NT2/D1 (cell line): ENCODE results near the gene NUAK1.

Experiments
- DNase-seq: peaks from one replicate; pipeline ENCODE4 v3.0.0-alpha.2; 2011; ENCODE audit warnings: low read depth, low spot score
- H3K27me3 ChIP-seq: 2 replicates; pipeline ENCODE4 v1.6.0; 2011; ENCODE audit warnings: mild to moderate bottlenecking; ENCODE audit not compliant: insufficient read length, insufficient read depth
- H3K36me3 ChIP-seq: 2 replicates; pipeline ENCODE4 v1.6.1; 2011; ENCODE audit warnings: mild to moderate bottlenecking, low read length, mixed read lengths; ENCODE audit not compliant: insufficient read depth, insufficient read length
- H3K4me1 ChIP-seq: 2 replicates; pipeline ENCODE4 v1.5.1; 2011; ENCODE audit not compliant: insufficient read depth, insufficient read length
- H3K4me3 ChIP-seq: 2 replicates; pipeline ENCODE4 v1.5.1; 2011; ENCODE audit warnings: low read depth; ENCODE audit not compliant: insufficient read length
- H3K9ac ChIP-seq: 2 replicates; pipeline ENCODE4 v1.6.0; 2011; ENCODE audit warnings: low read depth; ENCODE audit not compliant: insufficient read length
- H3K9me3 ChIP-seq: 2 replicates; pipeline ENCODE4 v1.5.1; 2011; ENCODE audit warnings: mild to moderate bottlenecking, low read length; ENCODE audit not compliant: insufficient read depth
- SUZ12 ChIP-seq: IDR thresholded peaks from 2 replicates; pipeline ENCODE4 v1.6.1; 2011; ENCODE audit not compliant: insufficient read length, insufficient read depth; ENCODE audit errors: extremely low read depth
- YY1 ChIP-seq: IDR thresholded peaks from 2 replicates; pipeline ENCODE4 v1.6.1; 2011; ENCODE audit not compliant: insufficient read length, insufficient read depth
- ZNF274 ChIP-seq: IDR thresholded peaks from 2 replicates; pipeline ENCODE4 v1.6.1; 2011; ENCODE audit warnings: mild to moderate bottlenecking, low read depth, low read length

Gene NUAK1

DNA sequence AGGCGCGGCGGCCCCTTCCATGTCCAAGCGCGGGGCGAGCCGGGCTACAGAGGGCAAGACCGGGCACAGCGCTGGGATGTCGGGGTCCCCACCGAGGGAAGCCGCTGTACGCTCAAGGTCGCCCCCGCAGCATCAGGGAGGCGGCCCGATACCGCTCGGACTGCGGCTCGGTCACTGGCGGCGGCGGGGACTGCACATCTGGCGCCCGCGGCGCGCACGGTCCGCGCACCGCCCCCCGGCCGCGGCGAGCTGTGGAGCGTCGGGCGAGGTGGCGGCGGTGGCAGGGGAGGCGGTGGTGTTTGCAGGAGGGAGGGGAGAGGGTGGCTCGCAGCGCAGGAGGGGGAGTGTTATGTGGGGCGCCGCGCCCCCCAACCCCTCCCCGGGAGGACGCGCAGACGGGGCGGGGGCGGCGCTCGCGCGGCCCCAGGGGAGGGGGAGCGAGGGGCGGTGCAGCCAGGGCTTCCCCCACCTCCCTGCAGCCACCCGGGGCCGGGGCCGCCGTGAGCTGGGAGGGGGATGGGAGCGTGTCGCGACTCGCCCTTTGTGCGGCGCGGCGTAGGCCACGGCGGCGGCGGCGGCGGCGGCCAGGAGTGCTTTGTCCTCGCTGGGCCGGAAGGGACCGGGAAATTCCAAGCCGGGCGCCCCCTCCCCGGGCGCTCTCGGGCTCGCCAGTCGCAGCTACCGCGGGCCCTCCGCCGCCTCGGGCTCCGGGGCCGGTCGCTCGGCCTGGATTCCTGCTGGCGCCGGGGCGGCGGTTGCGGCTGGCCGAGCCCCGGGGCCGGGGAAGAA is at the start of gene NUAK1:
Gene NUAK1 (minus strand): TSS at position 322 of the 789 bp plus-strand sequence. CDS start 301 bp downstream, at position 21.
- no peak for TF ChIP-seq SUZ12
- no peak for TF ChIP-seq ZNF274
- H3K27me3 ChIP-seq = no peaks in the 10 kb centered on the region
- peak; percentile 50 for DNase-seq
- H3K9ac ChIP-seq = peak within 1 kb of the TSS; percentile 99
- H3K9me3 ChIP-seq = no peaks in the 10 kb centered on the region
- peaks cover 48% of the 10 kb centered on the region for H3K36me3 ChIP-seq
- peaks cover 11% of the 10 kb centered on the region for H3K4me1 ChIP-seq
- peak within 1 kb of the TSS; percentile 89 for H3K4me3 ChIP-seq

DNA sequence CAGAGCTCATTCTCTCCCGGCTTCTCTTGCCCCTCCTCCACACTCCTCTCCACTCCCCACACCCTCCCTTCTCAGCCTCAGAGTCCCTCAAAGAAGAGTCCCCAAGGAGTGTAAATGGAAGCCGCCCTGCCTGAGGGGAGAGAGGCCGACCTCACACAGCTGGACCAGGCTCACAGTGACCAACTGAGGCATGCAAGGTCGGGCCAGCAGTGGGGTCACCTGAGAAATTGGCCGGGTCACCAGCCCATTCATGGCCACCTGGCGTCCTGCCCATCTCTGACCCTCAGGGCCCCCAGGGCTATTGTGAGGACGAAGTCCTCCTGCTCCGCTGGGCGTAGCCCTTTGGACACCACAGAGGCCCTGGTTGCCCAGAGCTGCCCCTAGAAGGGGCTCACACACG is 49.5 kb upstream of the NUAK1 start:
- DNase-seq = no peak
- TF ChIP-seq SUZ12 (no peak), YY1 (no peak), ZNF274 (no peak)

DNA sequence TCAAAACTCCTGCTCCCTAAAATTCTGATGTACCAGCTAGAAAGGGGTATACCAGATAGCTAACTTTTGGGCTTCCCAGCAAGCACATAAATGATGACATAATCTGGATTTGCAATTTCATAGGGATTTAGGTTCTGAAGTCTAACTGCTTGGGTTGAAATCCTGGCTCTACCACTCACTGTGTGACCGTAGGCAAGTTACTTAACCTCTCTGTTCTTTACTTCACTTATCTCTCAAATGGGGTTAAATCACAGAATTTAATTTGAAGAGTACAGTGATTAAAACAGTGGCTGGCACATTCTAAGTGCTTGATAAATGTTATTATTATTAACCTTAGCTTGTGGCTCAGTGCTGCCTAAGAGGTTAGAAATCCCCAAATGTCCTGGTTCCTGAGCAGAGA is 49.1 kb upstream of the NUAK1 start:
- TF ChIP-seq SUZ12 = no peak
- no peak for TF ChIP-seq ZNF274
- no peak for TF ChIP-seq YY1
- no peaks in the 10 kb centered on the region for H3K27me3 ChIP-seq
- no peaks in the 10 kb centered on the region for H3K36me3 ChIP-seq
- no peak for DNase-seq
- no peaks in the 10 kb centered on the region for H3K9me3 ChIP-seq
- H3K4me3 ChIP-seq = no peak overlapping the region
- no peak overlapping the region for H3K9ac ChIP-seq
- peaks cover 7% of the 10 kb centered on the region for H3K4me1 ChIP-seq

More for the DNA sequence above, 49.5 kb upstream of the NUAK1 start:
- no peaks in the 10 kb centered on the region for H3K9me3 ChIP-seq
- no peaks in the 10 kb centered on the region for H3K27me3 ChIP-seq
- no peak overlapping the region for H3K4me3 ChIP-seq
- no peak overlapping the region for H3K9ac ChIP-seq
- H3K36me3 ChIP-seq = no peaks in the 10 kb centered on the region
- H3K4me1 ChIP-seq = peaks cover 7% of the 10 kb centered on the region

DNA sequence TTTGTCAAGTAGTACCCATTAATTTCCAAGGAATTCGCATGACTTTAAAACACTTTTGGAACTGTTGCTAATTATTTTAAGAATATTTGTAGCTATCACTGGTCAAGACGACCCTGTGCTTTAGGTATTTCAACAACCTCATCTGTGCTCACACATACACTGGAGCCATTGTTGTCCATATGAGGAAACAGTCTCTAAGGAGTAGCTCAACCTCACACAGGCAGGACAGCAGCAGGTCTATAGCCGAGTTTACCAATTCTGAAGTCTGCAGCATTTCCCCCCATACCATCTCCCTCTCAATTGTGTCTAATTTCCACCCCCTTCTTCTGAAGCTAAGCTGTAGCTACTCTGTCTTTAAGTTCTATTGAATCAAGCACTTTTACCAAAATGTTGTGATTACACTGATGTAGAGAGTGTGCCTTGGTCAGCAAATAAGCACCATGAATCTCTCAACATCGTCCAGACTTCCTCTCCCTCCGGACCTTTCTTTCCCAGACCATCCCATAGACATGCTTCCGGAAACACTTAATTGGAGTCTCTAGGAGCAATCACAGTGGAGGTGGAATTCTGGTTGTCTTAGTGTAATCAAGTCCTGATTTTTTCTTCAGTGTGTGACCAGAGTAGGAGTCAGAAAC is 48.5 kb upstream of the NUAK1 start:
- no peaks in the 10 kb centered on the region for H3K9me3 ChIP-seq
- DNase-seq = no peak
- H3K27me3 ChIP-seq = no peaks in the 10 kb centered on the region
- TF ChIP-seq YY1 (no peak), SUZ12 (no peak), ZNF274 (no peak)
- no peak overlapping the region for H3K4me3 ChIP-seq
- no peak overlapping the region for H3K9ac ChIP-seq
- no peaks in the 10 kb centered on the region for H3K36me3 ChIP-seq
- peaks cover 7% of the 10 kb centered on the region for H3K4me1 ChIP-seq

DNA sequence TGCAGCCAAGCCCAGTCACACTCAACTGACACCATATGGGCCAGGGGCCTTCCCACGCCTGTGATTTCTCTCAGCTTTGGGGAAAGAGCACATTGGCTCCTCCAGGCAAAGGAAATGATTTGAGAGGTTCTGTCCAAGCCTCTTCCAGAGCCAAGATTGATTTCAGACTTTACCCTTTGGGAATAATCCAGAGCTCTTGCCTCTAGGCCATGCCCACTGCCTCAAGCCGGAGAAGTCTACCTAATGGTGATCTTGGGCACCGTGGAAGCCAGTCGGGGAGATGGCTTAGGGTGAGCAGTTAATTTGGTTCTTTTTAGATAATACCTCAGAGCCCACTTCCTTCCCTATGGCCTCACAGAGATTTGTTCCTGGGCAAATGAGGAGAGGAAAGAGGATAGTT is 45.0 kb upstream of the NUAK1 start:
- DNase-seq = no peak
- Histone ChIP-seq H3K27me3 (no peaks in the 10 kb centered on the region), H3K9me3 (no peaks in the 10 kb centered on the region), H3K36me3 (no peaks in the 10 kb centered on the region), H3K4me3 (no peak overlapping the region), H3K4me1 (peaks cover 9% of the 10 kb centered on the region), H3K9ac (no peak overlapping the region)
- TF ChIP-seq ZNF274 (no peak), YY1 (no peak), SUZ12 (no peak)

DNA sequence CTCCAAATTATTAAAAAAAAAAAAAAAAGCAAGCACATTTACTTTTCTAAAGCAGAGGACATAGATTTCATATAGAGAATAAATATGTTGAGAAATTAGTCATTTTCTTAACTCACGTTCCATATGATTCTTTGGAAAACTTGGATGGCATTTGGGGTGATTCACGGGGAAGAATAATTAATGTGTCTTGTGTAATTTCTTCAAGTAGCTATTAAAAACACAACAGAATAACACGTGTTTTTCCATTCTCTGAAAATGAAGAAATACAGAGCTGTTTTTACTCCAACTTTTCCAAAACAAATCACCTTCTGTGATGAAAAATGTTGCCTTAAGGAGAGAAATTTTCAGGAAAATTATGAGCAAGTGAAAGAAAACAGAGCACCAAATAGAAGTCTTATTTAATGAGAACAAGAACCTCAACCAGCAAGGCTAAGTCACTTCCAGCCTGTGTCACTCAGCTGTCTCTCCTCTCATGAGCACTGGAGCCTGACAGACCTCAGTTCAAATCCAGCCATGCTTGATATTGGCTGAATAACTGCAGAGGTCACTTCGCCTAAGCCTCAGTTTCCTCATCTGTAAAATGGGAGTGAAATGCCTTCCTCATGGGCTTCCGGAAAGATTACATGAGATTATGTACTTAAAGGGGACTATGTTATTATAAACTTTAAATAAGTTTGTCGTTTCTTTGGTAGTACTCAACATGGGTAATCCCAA is 42.8 kb upstream of the NUAK1 start:
- Histone ChIP-seq H3K27me3 (no peaks in the 10 kb centered on the region), H3K9me3 (no peaks in the 10 kb centered on the region), H3K4me3 (no peak overlapping the region), H3K36me3 (no peaks in the 10 kb centered on the region), H3K4me1 (peaks cover 13% of the 10 kb centered on the region), H3K9ac (no peak overlapping the region)
- no peak for TF ChIP-seq SUZ12
- no peak for TF ChIP-seq ZNF274
- TF ChIP-seq YY1 = no peak
- DNase-seq = no peak

DNA sequence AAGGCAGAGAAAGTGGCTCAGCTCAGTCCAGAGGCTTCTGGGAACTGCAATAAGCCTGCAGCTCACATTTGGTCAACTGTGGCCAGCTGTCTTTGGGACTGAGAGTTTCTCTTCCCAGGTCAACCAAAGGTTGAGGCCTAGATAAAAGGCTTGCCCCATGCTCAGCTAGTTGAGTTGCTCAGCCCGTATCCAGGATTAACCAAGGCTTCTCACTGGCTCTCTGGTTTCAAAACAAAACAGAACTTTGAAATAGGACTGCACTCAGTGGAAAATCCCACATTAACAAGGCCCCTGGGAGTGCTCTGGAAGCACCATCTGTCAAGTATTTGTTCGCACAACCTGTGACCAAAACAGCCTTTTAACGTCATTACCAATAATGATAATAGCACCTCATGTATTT is 40.3 kb upstream of the NUAK1 start:
- H3K36me3 ChIP-seq = no peaks in the 10 kb centered on the region
- DNase-seq = no peak
- peaks cover 13% of the 10 kb centered on the region for H3K4me1 ChIP-seq
- TF ChIP-seq YY1 = no peak
- TF ChIP-seq SUZ12 = no peak
- TF ChIP-seq ZNF274 = no peak
- H3K9me3 ChIP-seq = no peaks in the 10 kb centered on the region
- no peak overlapping the region for H3K4me3 ChIP-seq
- peak overlapping the region; percentile 2 for H3K9ac ChIP-seq
- no peaks in the 10 kb centered on the region for H3K27me3 ChIP-seq
